HG03103 (cell line): ENCODE measurements around the gene AHNAK2.
"Not testable (repeated sequence)": the region's sequence is repeated elsewhere in the genome, so short reads cannot be mapped to it uniquely, and the experiment has no call there.

ENCODE experiments used
- ATAC-seq: cut with Tn5 transposase; IDR thresholded peaks from one replicate; pipeline ENCODE4 v1.9.1; 2021; ENCODE audit warnings: low read depth; ENCODE audit not compliant: unreplicated experiment

AHNAK2 gene

DNA sequence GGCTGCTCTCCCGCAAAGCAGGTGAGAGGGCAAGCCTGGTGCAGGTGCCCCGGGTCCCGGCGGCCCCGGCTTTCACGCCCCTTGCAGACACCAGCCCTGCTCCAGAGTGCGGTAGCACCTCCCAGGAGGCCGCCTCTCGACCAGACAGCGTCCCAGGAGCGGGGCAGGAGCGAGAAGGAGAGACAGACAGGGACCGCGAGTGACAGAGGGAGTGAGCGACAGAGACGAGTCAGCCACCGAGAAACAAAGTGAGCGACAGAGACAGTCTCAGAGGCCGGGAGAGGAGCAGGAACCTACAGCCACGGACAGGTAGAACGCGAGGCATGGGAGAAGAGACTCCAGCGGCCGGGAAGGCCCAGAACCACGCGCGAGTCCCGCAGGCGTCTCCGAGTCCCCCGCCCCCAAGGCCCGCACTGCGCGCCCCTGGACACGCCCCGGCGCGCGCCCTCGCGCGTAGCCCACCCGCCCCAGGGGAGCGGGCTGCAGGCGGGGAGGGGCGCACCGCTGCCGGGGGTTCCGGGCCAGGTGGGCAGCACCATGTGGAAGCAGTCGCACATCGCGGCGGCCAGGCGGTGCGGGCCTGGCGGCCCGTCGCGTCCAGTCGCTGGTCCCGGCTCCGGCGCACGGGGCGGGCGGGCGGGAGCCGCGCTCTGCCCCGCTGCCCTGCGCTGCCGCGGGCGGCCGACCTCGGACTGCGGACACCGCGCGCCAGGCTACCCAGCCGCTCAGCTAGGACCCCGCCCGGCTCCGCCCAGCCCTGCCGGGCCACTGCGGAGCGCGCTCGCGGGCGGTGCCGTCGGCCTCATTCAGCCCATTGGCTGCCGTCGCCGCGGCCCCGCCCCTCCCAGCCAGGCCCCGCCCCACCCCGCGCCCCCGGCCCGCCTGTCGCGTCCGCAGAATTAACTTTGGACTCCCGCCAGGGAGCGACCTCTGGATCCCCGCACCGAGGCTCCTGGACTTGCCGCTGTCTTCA is at the start of gene AHNAK2:
AHNAK2 (minus strand) TSS at position 694 of the 973 bp plus-strand sequence; CDS start at position 557, 137 bp downstream.
- ATAC-seq = no peak

DNA sequence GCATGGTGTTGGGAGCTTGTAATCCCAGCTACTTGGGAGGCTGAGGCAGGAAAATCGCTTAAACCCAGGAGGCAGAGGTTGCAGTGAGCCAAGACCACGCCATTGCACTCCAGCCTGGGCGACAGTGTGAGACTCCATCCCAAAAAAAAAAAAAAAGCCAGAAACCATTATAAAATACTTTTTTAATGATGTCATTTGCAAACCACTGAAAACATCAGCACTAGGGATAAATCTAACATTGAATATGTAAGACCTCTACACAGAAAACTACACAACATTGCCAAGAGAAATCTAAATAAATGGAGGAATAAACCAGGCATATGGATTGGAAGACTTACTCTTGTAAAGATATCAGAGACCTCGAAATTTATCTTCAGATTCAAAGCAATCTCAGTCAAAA is 49.5 kb upstream of the AHNAK2 start:
- not testable (repeated sequence) for ATAC-seq

DNA sequence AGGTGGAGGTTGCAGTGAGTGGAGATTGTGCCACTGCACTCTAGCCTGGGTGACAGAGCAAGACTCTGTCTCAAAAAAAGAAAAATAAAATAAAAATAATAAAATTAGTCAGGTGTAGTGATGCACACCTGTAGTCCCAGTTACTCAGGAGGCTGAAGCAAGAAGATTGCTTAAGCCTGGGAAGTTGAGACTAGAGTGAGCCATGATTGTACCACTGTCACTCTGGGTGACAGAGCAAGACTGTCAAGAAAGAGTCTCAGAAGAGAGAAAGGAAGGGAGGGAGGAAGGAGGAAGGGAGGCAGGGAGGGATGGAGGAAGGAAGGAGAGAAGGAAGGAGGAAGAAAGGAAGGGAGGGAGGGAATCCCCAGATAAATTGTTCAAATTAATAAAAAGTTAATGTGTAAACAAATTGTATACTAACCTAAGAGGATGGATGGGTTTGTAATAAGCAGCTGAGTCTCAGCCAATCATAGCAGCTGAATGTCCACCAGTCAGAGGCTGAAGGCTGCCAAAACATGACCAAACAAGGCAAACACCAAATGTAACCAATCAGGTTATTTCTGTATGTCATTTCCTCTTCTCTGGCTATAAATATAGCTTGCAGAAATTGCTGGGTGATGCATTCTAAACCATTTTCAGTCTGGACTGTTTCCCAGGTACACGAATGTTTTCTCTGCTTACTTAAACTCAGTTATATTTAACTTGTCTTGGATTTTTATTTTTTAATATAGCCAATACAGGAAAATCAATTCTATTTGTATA is 48.8 kb upstream of the AHNAK2 start:
- ATAC-seq = no peak

DNA sequence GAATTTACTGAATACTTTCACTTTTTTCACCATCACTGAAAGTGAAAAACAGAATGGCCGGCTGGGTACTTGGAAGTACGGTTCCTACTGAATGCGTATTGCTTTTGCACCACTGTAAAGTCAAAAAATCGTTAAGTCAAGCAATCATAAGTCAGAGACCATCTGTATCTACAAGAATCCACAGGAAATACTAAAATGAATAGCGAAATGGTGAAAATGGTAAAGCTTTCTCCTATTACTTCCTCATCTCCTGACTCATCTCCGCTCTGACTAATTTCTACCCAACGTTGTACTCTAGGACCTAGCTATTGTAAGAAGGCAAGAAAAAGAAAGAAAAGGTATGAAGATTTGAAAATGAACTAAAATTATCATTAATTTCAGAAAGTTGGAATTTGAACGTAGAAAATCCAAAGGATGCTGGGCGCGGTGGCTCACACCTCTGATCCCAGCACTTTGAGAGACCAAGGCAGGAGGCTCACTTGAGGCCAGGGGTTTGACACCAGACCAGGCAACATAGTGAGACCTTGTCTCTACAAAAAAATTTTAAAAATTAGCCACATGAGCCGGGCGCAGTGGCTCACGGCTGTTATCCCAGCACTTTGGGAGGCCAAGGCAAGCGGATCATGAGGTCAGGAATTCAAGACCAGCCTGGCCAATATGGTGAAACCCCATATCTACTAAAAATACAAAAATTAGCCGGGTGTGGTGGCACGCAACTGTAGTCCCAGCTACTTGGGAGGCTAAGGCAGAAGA is 48.0 kb upstream of the AHNAK2 start:
- ATAC-seq = no peak

DNA sequence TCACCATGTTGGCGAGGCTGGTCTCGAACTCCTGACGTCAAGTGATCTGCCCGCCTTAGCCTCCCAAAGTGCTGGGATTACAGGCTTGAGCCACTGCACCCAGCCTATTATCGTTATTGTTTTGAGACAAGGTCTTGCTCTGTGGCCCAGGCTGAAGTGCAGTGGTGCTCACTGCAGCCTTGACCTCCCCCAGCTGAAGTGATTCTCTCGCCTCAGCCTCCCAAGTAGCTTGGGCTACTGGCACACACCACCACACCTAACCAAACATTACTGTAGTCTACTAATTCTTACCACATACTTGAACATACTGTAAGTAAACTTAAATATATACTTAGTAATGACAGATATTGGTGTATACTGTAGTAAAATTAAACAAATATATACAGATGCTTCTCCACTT is 47.3 kb upstream of the AHNAK2 start:
- no peak for ATAC-seq

DNA sequence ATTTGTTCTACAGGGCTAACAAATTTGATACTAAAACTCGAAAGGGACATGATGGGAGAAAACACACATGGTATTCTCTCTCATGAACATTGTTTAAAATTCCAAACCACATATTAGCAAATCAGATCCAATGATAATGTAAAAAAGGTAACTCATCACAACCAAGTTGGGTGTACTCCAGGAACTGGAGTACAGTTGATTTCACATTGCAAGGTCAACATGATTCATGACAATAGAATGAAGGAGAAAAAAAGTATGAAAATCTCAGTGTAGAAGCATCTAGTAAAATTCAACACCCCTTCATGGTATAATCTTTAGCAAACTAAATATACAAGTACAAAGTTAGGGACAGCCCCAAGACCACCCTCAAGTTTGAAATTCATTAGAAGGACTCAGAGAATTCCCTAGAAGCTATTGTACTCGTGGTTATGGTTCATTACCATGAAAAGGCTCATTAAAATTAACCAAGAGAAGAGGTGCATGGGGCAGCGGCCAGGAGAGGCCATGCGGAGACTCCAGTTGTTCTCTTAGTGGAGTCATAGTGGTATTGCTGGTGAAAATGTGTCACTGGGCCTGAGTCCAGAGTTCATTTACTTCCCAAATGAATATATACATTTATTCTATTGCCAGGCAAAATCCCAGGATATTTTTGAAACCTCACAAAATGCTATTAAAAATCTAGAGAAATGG is 45.8 kb upstream of the AHNAK2 start:
- ATAC-seq = no peak

DNA sequence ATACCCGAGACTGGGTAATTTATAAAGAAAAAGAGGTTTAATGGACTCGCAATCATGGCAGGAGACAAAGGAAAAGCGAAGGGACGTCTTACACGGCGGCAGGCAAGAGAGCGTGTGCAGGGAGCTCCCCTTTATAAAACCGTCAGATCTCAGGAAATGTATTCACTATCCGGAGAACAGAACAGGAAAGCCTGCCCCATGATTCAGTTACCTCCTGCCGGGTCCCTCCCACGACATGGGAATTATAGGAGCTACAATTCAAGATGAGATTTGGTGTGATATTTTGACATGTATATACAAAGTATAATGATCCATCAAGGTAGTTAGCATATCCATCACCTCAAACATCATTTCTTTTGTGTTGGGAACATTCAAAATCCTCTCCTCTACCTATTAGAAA is 45.0 kb upstream of the AHNAK2 start:
- ATAC-seq = no peak

DNA sequence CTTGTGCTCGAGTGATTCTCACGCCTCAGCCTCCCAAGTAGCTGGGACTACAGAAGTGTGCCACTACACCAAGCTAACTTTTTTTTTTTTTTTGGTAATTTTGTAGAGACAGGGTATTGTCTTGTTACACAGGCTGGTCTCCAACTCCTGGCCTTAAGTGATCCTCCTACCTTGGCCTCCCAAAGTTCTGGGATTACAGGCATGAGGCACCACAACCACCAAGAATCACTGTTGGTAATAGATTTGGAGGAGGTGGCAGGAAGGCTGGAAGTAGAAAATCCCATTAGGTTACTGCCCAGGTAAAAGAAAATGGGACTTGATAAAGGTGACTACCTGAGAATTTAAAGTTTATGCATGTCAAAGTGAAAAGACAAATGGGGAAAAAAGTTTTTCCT is 44.1 kb upstream of the AHNAK2 start:
- ATAC-seq = no peak

DNA sequence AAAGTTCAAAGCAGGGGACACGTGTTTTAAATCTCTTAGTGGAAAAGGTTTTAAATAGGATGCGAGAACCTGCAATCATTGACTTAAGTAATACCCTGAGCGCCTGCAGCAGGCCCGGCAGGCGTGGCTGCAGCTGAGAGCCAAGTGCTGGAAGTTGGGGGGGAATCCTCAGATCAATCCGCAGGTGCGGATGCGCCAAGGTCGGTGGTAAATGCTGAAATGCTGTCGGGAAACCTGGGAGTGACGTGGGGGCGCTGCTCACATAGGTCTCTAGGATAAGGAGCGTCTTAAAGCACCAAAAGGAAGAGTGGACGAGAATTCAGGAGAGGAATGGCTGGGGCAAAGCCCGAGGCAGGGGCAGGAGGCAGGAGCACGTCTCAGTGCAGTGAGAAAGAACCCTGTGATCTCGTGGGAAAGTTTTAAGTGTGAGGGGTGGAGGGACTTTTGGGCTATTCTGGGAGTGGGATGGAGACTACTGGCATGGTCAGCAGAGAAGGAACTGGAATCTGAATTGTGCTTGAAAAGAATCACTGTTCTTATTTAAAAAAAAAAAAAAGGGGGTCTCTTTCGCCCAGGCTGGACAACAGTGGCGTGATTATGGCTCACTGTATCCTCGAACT is 43.6 kb upstream of the AHNAK2 start:
- no peak for ATAC-seq

DNA sequence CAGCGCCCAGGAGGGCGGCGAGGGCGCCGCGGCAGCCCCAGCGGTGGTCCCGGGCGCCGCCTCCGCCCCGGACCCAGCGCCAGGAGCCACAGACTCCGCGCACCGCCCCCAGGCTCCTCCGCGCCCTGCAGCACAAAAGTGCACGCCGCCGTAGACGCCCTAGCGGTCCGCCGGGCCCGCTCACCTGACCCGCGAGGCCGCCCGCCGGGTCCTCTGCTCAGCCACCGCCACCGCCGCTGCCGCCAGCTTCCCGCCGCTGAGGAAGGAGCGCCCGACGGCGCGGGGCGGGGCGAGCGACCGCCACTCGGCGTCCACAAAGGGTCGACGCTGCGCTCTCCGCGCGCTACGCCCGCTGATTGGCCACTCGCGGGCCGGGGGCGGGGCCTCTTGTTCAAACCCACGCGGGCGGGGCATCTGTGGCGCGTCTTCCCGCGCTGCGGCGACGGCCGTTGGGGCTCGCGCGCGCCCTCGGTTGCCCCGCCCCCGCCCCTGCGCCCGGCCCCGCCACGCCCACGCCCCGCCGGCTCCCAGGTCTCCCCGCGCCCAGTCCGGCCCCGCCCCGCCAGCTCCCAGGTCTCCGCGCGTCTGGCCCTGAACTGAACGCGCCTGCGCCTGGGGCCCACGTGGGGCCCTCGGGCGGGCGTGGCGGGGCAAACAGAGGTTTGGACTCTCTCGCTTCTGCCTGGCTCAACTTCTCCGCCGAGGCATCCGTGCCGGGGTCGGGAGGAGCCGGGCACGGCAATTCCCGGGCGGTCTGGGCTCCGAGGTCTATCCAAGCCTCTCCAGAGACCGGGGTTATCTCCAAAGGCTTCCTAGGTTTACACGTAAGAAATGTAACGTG is 42.9 kb upstream of the AHNAK2 start, which contains the start of gene CDCA4:
CDCA4 (minus strand) TSS at position 269 of the 841 bp plus-strand sequence. CDS start 9,154 bp downstream, outside the sequence.
- ATAC-seq = peak; percentile 67

DNA sequence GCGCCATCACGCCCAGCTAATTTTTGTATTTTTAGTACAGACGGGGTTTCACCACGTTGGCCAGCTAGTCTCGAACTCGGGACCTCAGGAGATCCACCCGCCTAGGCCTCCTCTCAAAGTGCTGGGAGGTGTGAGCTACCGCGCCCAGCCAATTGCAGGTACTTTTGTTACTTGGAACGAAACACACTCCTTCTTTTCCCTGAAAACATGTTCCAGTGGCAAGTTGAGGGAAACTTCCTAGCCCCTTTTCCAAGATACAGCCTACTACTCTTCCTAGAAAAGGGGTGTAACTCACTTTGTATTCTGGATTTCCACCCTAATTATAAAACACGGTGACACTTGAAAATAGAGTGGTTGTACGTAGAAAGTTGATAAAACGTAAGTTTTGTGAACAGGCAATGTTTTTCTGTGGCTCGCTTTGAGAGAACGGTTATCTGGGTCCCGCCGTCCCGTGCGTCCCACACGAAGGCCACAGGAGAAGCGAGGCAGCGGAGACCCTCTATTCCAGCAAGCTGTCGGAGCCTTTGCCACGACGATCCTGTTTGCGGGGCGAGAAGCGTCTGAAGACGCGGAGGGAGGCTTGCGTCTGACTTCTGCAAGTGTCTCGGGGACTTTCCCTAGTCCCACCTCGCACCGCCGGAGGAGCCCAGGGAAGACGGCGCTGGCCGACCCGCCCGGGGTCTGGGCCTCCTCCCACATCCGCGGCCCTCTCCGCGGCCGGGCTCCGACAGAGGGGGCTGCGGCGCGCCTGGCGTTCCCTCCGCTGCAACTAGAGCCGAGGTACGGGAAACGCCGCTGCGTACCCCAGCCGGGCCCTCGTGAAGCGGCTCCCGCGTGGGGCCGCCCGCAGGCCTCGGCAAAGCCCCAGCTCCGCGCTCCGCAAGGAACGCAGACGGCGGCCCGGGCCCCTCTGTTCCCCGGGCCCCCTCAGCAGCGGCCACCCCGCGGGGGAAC is 42.0 kb upstream of the AHNAK2 start:
- ATAC-seq = peak; percentile 15

DNA sequence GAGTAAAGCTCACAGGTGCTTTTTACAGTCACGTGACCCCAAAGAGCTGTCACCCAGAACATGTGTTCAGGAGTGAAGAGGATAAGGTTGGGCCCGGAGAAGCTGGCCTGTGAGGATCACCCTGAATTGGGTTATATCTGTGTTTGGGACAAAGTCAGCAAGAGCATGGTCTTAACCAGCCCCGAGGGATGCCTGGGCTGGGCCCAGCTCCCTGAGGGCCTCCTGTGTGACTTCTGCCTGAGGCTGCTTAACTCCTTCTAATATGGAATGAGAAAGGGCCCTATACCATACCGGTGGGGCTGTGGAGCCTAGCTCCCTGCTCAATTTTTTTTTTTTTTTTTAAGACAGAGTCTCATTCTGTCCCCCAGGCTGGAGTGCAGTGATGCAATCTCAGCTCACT is 40.2 kb upstream of the AHNAK2 start:
- no peak for ATAC-seq

DNA sequence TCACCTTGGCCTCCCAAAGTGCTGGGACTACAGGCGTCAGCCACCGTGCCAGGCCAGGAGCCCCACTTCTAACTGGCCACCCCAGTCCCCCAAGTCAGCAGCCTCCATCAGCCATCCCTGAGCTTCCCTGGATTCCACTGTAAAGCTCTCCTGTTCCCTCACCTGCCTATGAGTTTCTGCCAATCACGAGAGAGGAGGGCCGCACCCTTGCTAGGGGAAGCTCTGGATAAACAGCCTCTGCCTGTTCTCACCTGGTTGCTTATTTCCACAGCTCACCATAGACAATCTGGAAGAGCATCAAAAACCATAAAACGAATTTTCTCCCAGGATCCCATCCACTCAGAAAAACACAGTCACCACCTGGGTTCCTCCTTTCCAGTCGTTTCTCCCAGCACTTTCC is 37.7 kb upstream of the AHNAK2 start:
- no peak for ATAC-seq

DNA sequence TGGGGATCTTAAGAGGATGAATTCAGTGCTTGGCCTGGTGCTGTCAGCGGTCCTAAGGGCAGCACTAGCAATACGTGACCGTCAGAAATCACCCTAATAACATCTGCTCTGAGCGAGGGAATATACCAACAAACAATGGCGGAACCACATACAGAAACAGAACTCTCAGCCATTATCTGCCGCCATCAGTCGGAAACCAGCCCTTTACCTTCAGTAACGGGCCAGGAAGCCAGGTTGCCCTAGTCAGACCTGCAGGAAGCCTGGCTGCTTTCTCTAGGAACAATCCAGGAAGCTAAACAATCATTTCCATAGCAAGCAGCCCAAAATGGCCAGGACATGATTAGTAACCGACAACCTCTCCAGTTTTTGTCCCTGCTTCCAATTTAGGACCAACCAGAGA is 37.1 kb upstream of the AHNAK2 start:
- ATAC-seq = no peak

DNA sequence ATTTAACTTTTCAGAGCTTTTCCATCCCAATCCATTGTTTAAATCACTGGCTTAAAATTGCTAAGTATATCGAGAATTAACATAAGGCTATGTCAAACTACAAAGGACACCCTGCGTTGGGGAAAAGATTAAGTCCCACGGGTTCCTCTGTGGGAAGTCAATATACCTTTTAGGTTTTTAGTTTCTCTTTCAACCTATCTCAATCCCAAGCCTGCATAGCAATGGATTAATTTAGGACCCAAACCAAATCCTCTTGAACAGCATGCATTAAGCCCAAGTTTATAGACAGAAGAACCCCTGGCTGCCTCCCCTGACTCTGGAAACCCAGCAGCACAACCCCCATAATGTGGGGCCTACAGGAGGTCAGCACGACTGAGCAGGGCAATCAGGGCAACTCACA is 36.5 kb upstream of the AHNAK2 start:
- ATAC-seq = no peak

DNA sequence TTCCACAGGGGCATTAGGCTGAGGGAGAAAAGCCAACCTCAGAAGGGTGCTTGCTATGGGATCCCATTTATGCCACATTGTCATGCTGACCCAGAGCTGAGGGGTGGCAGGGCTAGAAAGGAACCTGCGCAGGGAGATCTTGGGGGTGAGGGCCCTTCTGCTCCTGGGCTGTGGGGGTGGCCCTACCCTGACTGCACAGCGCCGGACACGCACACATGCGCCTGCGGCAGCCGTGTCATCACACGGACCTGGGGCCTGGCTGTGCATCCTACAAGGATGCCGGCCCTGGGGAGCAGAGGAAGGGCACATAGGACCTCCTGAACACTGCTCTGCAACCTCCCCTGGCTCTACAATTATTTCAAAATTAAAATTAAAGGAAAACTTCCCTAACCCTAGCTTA is 35.9 kb upstream of the AHNAK2 start:
- ATAC-seq = no peak

DNA sequence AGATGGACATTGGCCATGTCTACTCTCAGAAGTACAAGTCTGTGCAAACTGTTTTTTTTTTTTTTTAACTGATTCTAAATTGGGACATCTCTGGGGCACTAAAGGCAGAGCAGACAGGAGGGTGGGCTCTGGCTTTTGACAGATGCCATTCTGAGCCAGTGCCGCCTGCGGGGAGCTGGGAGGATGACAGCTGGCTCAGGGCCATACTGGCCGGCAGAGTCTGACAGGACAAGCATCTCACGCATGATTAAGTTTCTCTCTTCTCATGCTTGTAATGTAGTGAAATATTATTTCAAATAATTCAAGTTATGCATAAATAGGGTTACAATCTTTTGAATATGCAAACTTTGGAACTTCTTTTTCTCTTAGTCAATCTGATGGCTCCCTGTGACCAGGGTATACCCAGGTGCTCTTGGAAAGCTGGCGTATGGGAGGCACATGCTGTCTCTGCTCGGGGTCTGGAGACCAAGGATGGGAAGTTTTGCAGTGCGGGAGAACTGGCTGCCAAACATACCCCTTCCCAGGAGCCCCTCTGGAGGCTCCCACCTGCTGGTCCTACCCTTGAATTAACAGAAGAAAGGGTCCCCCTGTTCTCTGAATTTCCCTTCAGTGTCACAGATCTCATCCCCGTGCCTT is 35.1 kb upstream of the AHNAK2 start:
- ATAC-seq = no peak
